ENCODE data around the gene FXYD7. TPM values are rescaled to one million over a fixed set of nuclear protein-coding genes. Genes with fewer than 3 reads are reported as not detected.

FXYD7 gene
- total and polyA plus RNA-seq, 12 donors = 0.10 to 0.37 (median 0.29) TPM; not detected in 8

DNA sequence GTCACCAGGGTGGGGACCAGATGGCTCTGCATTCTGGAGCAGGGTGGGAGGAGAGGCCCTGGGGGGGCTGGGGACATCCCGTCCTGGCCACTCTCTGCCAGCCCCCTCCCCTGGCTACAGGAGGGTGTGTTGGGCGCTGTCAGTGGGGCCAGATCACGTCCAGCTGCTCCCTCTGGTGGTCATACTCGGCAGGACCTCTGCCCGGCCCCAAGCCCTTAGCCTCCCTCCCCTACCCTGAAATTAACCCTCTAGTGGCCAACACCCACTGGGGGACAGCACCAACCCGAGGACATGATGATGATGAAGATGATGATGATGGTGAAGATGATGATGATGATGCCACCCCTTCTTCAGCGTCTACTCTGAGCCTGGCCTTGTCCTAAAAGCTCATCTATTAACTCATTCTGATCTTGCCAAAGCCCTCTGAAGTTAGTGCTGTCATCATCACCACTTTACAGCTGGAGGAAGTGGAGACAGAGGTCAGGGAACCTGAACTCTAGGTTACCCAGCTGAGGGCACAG lies 7.6 kb upstream of the FXYD7 start:
- H3K27ac ChIP-seq = peak overlapping the region; percentile 17 to 80 (median 68)
- H3K27me3 ChIP-seq = peaks cover 0 to 7% (median 0%) of the 10 kb centered on the region in 7 donors
- TF ChIP-seq, protein P1, sequence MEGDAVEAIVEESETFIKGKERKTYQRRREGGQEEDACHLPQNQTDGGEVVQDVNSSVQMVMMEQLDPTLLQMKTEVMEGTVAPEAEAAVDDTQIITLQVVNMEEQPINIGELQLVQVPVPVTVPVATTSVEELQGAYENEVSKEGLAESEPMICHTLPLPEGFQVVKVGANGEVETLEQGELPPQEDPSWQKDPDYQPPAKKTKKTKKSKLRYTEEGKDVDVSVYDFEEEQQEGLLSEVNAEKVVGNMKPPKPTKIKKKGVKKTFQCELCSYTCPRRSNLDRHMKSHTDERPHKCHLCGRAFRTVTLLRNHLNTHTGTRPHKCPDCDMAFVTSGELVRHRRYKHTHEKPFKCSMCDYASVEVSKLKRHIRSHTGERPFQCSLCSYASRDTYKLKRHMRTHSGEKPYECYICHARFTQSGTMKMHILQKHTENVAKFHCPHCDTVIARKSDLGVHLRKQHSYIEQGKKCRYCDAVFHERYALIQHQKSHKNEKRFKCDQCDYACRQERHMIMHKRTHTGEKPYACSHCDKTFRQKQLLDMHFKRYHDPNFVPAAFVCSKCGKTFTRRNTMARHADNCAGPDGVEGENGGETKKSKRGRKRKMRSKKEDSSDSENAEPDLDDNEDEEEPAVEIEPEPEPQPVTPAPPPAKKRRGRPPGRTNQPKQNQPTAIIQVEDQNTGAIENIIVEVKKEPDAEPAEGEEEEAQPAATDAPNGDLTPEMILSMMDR (IDR thresholded peaks at IDR 0.05) = peak; percentile 77 to 99 (median 94)
- peaks cover 6 to 48% (median 29%) of the 10 kb centered on the region in 9 donors for H3K4me1 ChIP-seq
- WGBS, 2 donors = 0% methylated on average over 7 of the region's 7 CpGs
- DNase-seq (peak; percentile 80 to 85), ATAC-seq (peak; percentile 48 to 65 (median 55))
- no peaks in the 10 kb centered on the region for H3K36me3 ChIP-seq
- peak overlapping the region in 9 of 10 donors; percentile 12 to 48 (median 33) for H3K4me3 ChIP-seq
- no peaks in the 10 kb centered on the region for H3K9me3 ChIP-seq
- intact Hi-C loops (cut with DNase I) = loop anchor here in 7 of 10 donors (1.0 to 10.0 kb wide), 7 partner anchors 21 to 163 kb away; partner anchors contain the start of genes FXYD3 (in 2 of the 7) and USF2 (in 2 of the 7)

DNA sequence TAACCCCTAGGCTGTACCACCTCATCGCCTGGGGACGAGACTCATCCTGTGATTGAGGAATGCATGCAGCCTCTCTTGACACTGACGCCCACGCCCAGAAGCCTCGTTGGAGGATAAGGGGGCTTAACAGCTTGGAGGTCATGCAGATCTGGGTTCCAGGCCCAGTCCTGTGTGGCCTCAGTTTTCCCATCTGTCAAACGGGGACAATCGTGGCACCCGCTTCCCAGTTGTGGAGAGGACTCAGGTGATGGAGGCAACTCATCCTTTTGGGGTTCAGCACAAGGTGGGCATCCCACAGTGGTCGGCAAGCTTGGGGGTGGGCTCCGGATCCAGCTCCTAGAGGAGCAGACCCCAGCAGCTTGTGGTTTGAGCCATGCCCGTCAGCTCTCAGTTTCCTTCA lies 6.8 kb upstream of the FXYD7 start:
- Histone ChIP-seq H3K27ac (no peak overlapping the region), H3K4me1 (peaks cover 6 to 54% (median 31%) of the 10 kb centered on the region in 9 donors)
- intact Hi-C loops (cut with DNase I) = loop anchor here in 6 of 10 donors (2.0 to 10.0 kb wide), 5 partner anchors 69 to 164 kb away; partner anchors contain the start of gene USF2 (in 2 of the 6)

DNA sequence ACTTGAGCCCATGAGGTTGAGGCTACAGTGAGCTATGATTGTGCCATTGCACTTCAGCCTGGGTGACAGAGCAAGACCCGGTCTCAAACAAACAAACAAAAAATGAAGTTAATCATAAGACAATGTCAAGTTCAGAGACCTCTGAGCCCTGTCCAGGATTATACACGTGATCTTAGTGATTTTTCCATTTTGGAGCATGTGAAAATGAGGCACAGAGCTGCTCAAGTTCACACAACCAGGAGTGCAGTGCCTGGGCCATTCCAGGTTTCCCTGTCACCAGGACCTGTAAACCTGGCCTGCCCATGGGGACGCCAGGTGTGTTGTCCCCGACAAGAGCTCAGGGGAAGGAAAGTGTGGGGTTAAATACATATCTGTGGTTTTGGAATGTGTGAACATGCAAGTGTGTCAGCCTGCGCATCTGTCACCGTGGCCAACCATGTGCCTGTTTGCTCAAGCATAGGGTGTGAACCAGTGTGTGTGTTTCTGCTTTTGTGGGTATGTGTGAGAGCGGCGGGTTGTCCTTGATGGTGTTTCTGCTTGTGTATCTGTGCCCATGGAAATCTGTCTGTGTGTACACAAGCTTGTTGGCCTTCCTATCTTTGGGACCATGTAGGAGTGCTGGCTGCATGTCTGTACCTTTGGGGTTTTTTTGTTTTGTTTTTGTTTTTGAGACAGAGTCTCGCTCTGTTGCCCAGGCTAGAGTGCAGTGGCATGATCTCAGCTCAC lies 5.9 kb upstream of the FXYD7 start:
- Histone ChIP-seq H3K27ac (peak overlapping the region in 4 of 10 donors; percentile 87 to 96 (median 90)), H3K9me3 (no peaks in the 10 kb centered on the region), H3K4me1 (peaks cover 9 to 62% (median 40%) of the 10 kb centered on the region in 9 donors), H3K36me3 (no peaks in the 10 kb centered on the region), H3K4me3 (no peak overlapping the region), H3K27me3 (peaks cover 0 to 9% (median 0%) of the 10 kb centered on the region in 7 donors)
- intact Hi-C loops (cut with DNase I) = loop anchor here in 6 of 10 donors (1.0 to 10.0 kb wide), 6 partner anchors 23 to 165 kb away; partner anchors contain the start of gene USF2 (in 2 of the 6)
- DNase-seq = no peak
- TF ChIP-seq, protein P1 (IDR thresholded peaks at IDR 0.05) = no peak
- ATAC-seq = no peak
- WGBS, 2 donors = 56 to 62% methylated on average over 9 of the region's 9 CpGs

More for the DNA sequence above, 6.8 kb upstream of the FXYD7 start:
- no peak for DNase-seq
- Histone ChIP-seq H3K36me3 (no peaks in the 10 kb centered on the region), H3K27me3 (peaks cover 0 to 7% (median 0%) of the 10 kb centered on the region in 7 donors), H3K9me3 (no peaks in the 10 kb centered on the region), H3K4me3 (no peak overlapping the region)
- TF ChIP-seq, protein P1 (IDR thresholded peaks at IDR 0.05) = no peak
- no peak for ATAC-seq
- 72 to 78% methylated on average over 11 of the region's 11 CpGs for WGBS, 2 donors

DNA sequence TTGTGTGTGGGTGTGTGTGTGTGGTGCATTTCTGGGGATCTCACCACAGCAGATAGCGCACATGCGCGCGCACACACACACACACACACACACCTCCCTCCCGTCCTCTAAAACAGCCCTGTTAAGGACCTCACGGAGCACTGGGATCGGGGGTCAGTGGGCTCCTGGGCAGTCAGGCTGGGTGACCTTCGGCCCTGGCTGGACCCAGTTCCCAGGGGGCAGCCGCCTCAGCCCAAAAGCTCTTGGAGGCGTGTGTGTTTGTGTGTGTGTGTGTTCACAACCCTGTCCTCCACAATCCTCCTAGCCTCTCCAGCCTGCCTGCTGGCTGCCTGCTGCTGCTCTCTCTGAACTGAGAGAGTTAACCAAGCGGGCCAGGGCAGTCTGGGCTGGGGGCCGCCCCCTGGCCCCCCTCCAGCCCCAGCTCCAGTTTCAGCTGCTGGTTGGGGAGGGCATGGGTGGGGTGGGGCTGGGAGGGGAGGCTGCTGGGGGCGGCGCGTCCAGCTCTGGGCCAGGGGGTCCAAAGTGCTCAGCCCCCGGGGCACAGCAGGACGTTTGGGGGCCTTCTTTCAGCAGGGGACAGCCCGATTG lies 4.7 kb upstream of the FXYD7 start, which contains the start of gene FXYD1:
Gene FXYD1, plus strand, starts transcription at position 520 of the 588 bp plus-strand sequence. CDS start 1,256 bp downstream, outside the sequence.
- TF ChIP-seq, protein P1 (IDR thresholded peaks at IDR 0.05) = no peak
- intact Hi-C loops (cut with DNase I) = loop anchor here in 5 of 10 donors (2.0 to 10.0 kb wide), 5 partner anchors 14 to 166 kb away; partner anchors contain the start of gene USF2 (in 2 of the 5)
- Histone ChIP-seq H3K4me3 (peak within 1 kb of the TSS; percentile 26 to 63 (median 54)), H3K27ac (peak within 1 kb of the TSS; percentile 87 to 99 (median 94)), H3K4me1 (peaks cover 9 to 74% (median 52%) of the 10 kb centered on the region in 9 donors), H3K9me3 (no peaks in the 10 kb centered on the region), H3K27me3 (peaks cover 0 to 20% (median 4%) of the 10 kb centered on the region in 7 donors), H3K36me3 (no peaks in the 10 kb centered on the region)
- DNase-seq (peak; percentile 70 to 76), ATAC-seq (peak; percentile 30 to 71 (median 57))
- 31 to 34% methylated on average over 17 to 18 of the region's 18 CpGs for WGBS, 2 donors
